Body of pancreas (tissue), 4 donors: Measurements from ENCODE around the gene CST9.

Experiments
- POLR2A ChIP-seq, 3 donors: fragments of 450-650 bp; IDR thresholded peaks; one replicate each; pipeline ENCODE4 v1.6.1; 2016; ENCODE audit warnings: antibody characterized with exemption in 3 of 3, mild to moderate bottlenecking in 2 of 3
- TF ChIP-seq, protein P1 (sequence below), 7 experiments: fragments of 450-650 bp in 4 of 7; fragments of 200-600 bp in 3 of 7; sonication (generic) in 3 of 7; IDR thresholded peaks; one replicate each; pipeline ENCODE4 v1.5.1; 2016 to 2019; ENCODE audit warnings: antibody characterized with exemption in 7 of 7

DNA sequence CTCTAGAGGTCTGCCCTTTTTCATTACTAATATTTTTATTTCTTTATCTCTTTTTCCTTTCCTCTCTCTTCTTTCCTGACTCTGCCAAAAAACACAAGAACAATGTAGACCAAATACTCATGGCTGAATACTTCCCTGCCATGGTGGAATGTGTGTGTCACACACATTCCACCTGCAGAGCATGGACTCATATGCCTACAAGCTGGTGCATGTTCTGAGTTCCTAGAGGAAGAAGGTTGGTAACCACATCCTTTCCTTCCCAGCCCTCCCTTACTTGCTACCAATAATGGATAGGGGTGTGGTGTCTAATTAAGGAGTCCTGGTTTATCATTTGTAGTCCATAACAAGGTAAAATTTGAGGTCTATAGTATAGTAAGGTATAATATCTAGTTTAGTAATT lies 22.2 kb downstream of the CST9 start:
- TF ChIP-seq, protein P1, sequence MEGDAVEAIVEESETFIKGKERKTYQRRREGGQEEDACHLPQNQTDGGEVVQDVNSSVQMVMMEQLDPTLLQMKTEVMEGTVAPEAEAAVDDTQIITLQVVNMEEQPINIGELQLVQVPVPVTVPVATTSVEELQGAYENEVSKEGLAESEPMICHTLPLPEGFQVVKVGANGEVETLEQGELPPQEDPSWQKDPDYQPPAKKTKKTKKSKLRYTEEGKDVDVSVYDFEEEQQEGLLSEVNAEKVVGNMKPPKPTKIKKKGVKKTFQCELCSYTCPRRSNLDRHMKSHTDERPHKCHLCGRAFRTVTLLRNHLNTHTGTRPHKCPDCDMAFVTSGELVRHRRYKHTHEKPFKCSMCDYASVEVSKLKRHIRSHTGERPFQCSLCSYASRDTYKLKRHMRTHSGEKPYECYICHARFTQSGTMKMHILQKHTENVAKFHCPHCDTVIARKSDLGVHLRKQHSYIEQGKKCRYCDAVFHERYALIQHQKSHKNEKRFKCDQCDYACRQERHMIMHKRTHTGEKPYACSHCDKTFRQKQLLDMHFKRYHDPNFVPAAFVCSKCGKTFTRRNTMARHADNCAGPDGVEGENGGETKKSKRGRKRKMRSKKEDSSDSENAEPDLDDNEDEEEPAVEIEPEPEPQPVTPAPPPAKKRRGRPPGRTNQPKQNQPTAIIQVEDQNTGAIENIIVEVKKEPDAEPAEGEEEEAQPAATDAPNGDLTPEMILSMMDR (IDR thresholded peaks at IDR 0.05), result no peak
- TF ChIP-seq POLR2A (IDR thresholded peaks at IDR 0.05), result no peak
